K562 (cell line): ENCODE measurements around the gene AFAP1. TPM values are rescaled to one million over a fixed set of nuclear protein-coding genes. Genes with fewer than 3 reads are reported as not detected.

Experiments
- ATAC-seq: fragments of 200-7000 bp; cut with Tn5 transposase; 3 replicates; pipeline ENCODE4 v1.9.1; 2020; ENCODE audit warnings: moderate library complexity
- BruUV-seq: library from RNA; stranded (reverse); fragments of 400-500 nt; replicated peaks from 2 replicates; lab custom pipeline; 2021; lab: Mats Ljungman, UMichigan
- CTCF ChIA-PET: fragments of 300-600 bp; formaldehyde crosslinking; extraction: SDS; loops from one replicate; lab custom pipeline; 2021; ENCODE audit warnings: low intra/inter-chr PET ratio; lab: Yijun Ruan, JAX
- POLR2A ChIA-PET: fragments of 300-600, 350-650 bp; sonication (Branson Sonifier 250); formaldehyde crosslinking; extraction: SDS; loops from one replicate; lab custom pipeline; 2021; ENCODE audit warnings: antibody characterized with exemption, inconsistent platforms; lab: Yijun Ruan, JAX
- DNase-seq, 4 experiments: peaks; one replicate each; pipeline versions ENCODE4 v3.0.0 to v3.0.0-alpha.2; 2011 to 2018; ENCODE audit warnings: low spot score in 3 of 4, mixed read lengths in 3 of 4; ENCODE audit errors: extremely low read depth in 1 of 4
- FAIRE-seq: peaks from 2 replicates; lab custom pipeline; 2011; peaks lifted over from hg19 to GRCh38; lab: Jason Lieb, UNC
- H2AFZ ChIP-seq: 2 replicates; pipeline ENCODE4 v1.6.0; 2011; ENCODE audit warnings: low read depth, low read length, control low read depth, inconsistent platforms
- H3K27ac ChIP-seq: fragments of 200-600 bp; 3 replicates; pipeline ENCODE4 v1.8.0; 2011; ENCODE audit warnings: low read depth, mild to moderate bottlenecking, control low read depth, inconsistent platforms, low read length, moderate library complexity, mixed read lengths; ENCODE audit errors: extremely low read depth
- H3K27me3 ChIP-seq, 2 experiments: fragments of 300-600 bp in 1 of 2; 2 replicates in 1 of 2; 3 replicates in 1 of 2; pipeline versions ENCODE4 v1.6.0 to v1.8.0; 2011; ENCODE audit warnings: inconsistent platforms in 2 of 2, low read length in 2 of 2, mild to moderate bottlenecking in 1 of 2, mixed read lengths in 1 of 2, moderate library complexity in 1 of 2; ENCODE audit not compliant: control insufficient read depth in 2 of 2, insufficient read depth in 2 of 2
- H3K36me3 ChIP-seq: fragments of 300-600 bp; 3 replicates; pipeline ENCODE4 v1.8.0; 2011; ENCODE audit warnings: mild to moderate bottlenecking, low read length, inconsistent platforms; ENCODE audit not compliant: control insufficient read depth, insufficient read depth
- H3K4me1 ChIP-seq, 2 experiments: fragments of 200-600 bp in 1 of 2; replicated peaks in 1 of 2; 2 replicates in 1 of 2; 3 replicates in 1 of 2; pipeline versions ENCODE4 v1.5.1 to v1.8.0; 2011; ENCODE audit warnings: inconsistent platforms in 2 of 2, low read length in 2 of 2, mild to moderate bottlenecking in 1 of 2, mixed read lengths in 1 of 2, moderate library complexity in 1 of 2; ENCODE audit not compliant: control insufficient read depth in 2 of 2, insufficient read depth in 2 of 2
- H3K4me2 ChIP-seq: 2 replicates; pipeline ENCODE4 v1.6.1; 2011; ENCODE audit warnings: low read length, control low read depth, inconsistent platforms, mixed read lengths; ENCODE audit not compliant: insufficient read depth
- H3K4me3 ChIP-seq: fragments of 200-600 bp; sonication (generic), shearing (Covaris generic); 2 replicates; pipeline ENCODE4 v1.5.1; 2016; ENCODE audit warnings: control low read depth, inconsistent platforms
- H3K79me2 ChIP-seq: fragments of 200-600 bp; 3 replicates; pipeline ENCODE4 v1.8.0; 2011; ENCODE audit warnings: low read length, inconsistent platforms; ENCODE audit not compliant: control insufficient read depth, insufficient read depth
- H3K9ac ChIP-seq, 2 experiments: 2 replicates each; pipeline versions ENCODE4 v1.6.0 to v1.6.1; 2011; ENCODE audit warnings: low read depth in 2 of 2, low read length in 2 of 2, control low read depth in 1 of 2, inconsistent platforms in 1 of 2, mild to moderate bottlenecking in 1 of 2, mixed read lengths in 1 of 2; ENCODE audit not compliant: insufficient read depth in 1 of 2
- H3K9me1 ChIP-seq: one replicate; pipeline ENCODE4 v1.6.0; 2011; ENCODE audit warnings: inconsistent platforms, mild to moderate bottlenecking, low read length, moderate library complexity; ENCODE audit not compliant: control insufficient read depth, insufficient read depth
- H3K9me3 ChIP-seq: replicated peaks from 2 replicates; pipeline ENCODE4 v1.5.1; 2011; ENCODE audit warnings: low read depth, low read length, inconsistent platforms; ENCODE audit not compliant: control insufficient read depth, insufficient read depth
- H4K20me1 ChIP-seq: replicated peaks from 2 replicates; pipeline ENCODE4 v1.6.1; 2011; ENCODE audit warnings: low read length, inconsistent platforms, mixed read lengths; ENCODE audit not compliant: control insufficient read depth, insufficient read depth
- CCAR2 ChIP-seq: fragments of 200-400 bp; formaldehyde crosslinking; IDR thresholded peaks from 2 replicates; pipeline ENCODE4 v1.6.1; 2017; ENCODE audit warnings: mild to moderate bottlenecking, low read depth, low read length
- CHD4 ChIP-seq: fragments of 200-600 bp; sonication (generic); IDR thresholded peaks from 3 replicates; pipeline ENCODE4 v1.6.1; 2012; ENCODE audit warnings: low read depth, mild to moderate bottlenecking, mixed read lengths, low read length, inconsistent platforms; ENCODE audit not compliant: insufficient read depth, insufficient replicate concordance, poor library complexity, severe bottlenecking
- CREM ChIP-seq: IDR thresholded peaks from 2 replicates; pipeline ENCODE4 v1.6.1; 2014; ENCODE audit warnings: antibody characterized with exemption, low read depth
- MCM7 ChIP-seq, 2 experiments: fragments of 450-650 bp; IDR thresholded peaks; 2 replicates each; pipeline ENCODE4 v1.6.1; 2016 to 2018
- MTA1 ChIP-seq: fragments of 450-650 bp; IDR thresholded peaks from 2 replicates; pipeline ENCODE4 v1.6.1; 2017; ENCODE audit warnings: borderline replicate concordance
- MYNN ChIP-seq, 2 experiments: sonication (generic); formaldehyde crosslinking in 1 of 2; IDR thresholded peaks; 2 replicates each; pipeline versions ENCODE4 v1.5.0 to v1.6.1; 2016 to 2020; ENCODE audit warnings: antibody characterized with exemption in 1 of 2, missing genetic modification reagents in 1 of 2
- PHF20 ChIP-seq: fragments of 450-650 bp; IDR thresholded peaks from 2 replicates; pipeline ENCODE4 v1.6.1; 2018; ENCODE audit not compliant: partially characterized antibody
- SIRT6 ChIP-seq: IDR thresholded peaks from one replicate; pipeline ENCODE4 v1.6.1; 2012; ENCODE audit warnings: low read depth, mild to moderate bottlenecking, control low read depth, inconsistent platforms, low read length, moderate library complexity
- SMC3 ChIP-seq: conservative IDR thresholded peaks from 2 replicates; pipeline ENCODE4 v1.6.1; 2011; ENCODE audit warnings: low read depth, low read length, improper control_type of control experiment; ENCODE audit not compliant: insufficient read depth
- ZFPM2 ChIP-seq: fragments of 250-450 bp; sonication (Bioruptor Pico); IDR thresholded peaks from 2 replicates; pipeline ENCODE4 v1.5.1; 2022; ENCODE audit warnings: mild to moderate bottlenecking
- ZFX ChIP-seq: sonication (generic); formaldehyde crosslinking; IDR thresholded peaks from 2 replicates; pipeline ENCODE4 v1.8.0; 2022; ENCODE audit warnings: mild to moderate bottlenecking, missing genetic modification reagents, moderate library complexity
- ZNF79 ChIP-seq: fragments of 250-450 bp; sonication (Bioruptor Pico); IDR thresholded peaks from 2 replicates; pipeline ENCODE4 v1.4.0; 2020; ENCODE audit warnings: low read depth, mild to moderate bottlenecking, moderate library complexity
- WGBS: fragments of 100-300 bp; shearing (Covaris generic); methylation state at CpG from one replicate; pipeline ENCODE4 v1.1.6; 2016; ENCODE audit warnings: low coverage, mixed read lengths; ENCODE audit not compliant: insufficient coverage; ENCODE audit errors: missing lambda C conversion rate; 5-methylcytosine and 5-hydroxymethylcytosine counted together
- in situ Hi-C: fragments of 300-500 bp; cut with MboI; formaldehyde crosslinking; loops from 4 replicates; pipeline ENCODE4 v1.15.0; 2018; ENCODE audit warnings: inconsistent platforms, mixed read lengths
- intact Hi-C: fragments of 100-400 bp; cut with micrococcal nuclease; formaldehyde crosslinking; loops from 2 replicates; pipeline ENCODE4 v1.14.2; 2022
- polyA plus RNA-seq, 8 experiments: library from polyadenylated mRNA; depleted of rRNA in 4 of 8; stranded (reverse) in 5 of 8; unstranded in 3 of 8; fragments of >200 nt; fragmentation: Nextera tagmentation in 2 of 8; fragmentation: Illumina TruSeq in 1 of 8; extraction: Ambion mirVana in 2 of 8; extraction: Trizol in 1 of 8; gene quantifications; 2 replicates each; pipeline versions ENCODE4 v1.2.1 to v1.2.3, GENCODE V29; 2011 to 2014; ENCODE audit warnings: inconsistent platforms in 1 of 8, missing spikeins in 1 of 8
- total RNA-seq, 7 experiments: library from RNA; depleted of rRNA in 6 of 7; stranded (reverse); fragments of >200 nt in 6 of 7; fragmentation: Illumina TruSeq in 2 of 7; extraction: Trizol in 2 of 7; gene quantifications; 2 replicates each; pipeline versions ENCODE4 v1.2.1 to v1.2.3, GENCODE V29; 2011 to 2021; ENCODE audit warnings: low replicate concordance in 1 of 7
- TF ChIP-seq, protein P1 (sequence below): sonication (generic); formaldehyde crosslinking; IDR thresholded peaks from 2 replicates; pipeline ENCODE4 v1.8.0; 2023; ENCODE audit warnings: mild to moderate bottlenecking, missing genetic modification reagents
- TF ChIP-seq, protein P2 (sequence below): IDR thresholded peaks from 2 replicates; pipeline ENCODE4 v1.6.1; 2014; ENCODE audit warnings: antibody characterized with exemption
- TF ChIP-seq, protein P3 (sequence below): fragments of 450-650 bp; IDR thresholded peaks from one replicate; pipeline ENCODE4 v1.6.1; 2018; ENCODE audit warnings: mild to moderate bottlenecking, moderate library complexity; ENCODE audit not compliant: partially characterized antibody

The AFAP1 gene
- total and polyA plus RNA-seq, 9 of the 15 experiments (the other 6 are each of a cell fraction or from before 2014, with no cell fraction given), result 0.07 to 0.42 (median 0.12) TPM; not detected in 1

DNA sequence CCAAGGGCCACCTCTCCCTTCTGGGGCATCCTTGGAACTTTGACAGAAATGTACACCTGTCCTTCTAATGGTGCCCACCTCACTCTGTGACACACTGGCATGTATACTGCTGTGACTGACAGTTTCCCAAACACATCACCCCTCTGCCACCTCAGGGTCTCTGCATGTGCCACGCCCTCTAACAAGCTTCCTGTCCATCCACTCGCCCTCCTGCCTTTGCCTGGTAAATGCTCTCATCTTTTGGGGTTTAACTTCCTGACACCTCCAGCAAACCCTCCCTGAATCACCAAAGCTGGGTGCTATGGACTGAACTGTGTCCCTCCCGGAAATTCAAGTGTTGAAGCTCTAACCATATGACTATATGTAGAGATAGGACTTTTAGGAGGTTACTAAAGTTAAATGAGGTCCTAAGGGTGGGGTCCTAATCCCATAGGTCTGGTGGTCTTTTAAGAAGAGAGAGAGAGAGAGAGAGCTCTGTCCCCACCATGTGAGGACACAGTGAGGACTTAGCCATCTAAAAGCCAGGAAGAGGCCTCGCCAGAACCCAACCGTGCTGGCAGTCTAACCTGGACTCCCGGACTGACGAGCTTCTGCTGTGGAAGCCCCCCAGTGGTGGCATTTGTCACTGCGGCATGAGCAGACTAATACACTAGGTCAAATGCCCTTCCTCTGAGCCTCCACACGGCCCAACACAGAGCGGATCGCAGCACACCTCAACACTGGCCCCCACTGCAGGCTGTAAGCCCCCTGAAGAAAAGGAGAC lies 95.6 kb downstream of the AFAP1 start:
- H3K79me2 ChIP-seq, result no peaks in the 10 kb centered on the region
- POLR2A ChIA-PET, result interaction anchor here (0.6 kb wide), 2 partner anchors 49 to 399 kb away, joined by 3 to 4 read pairs; no protein-coding TSS in a partner anchor
- H3K9me3 ChIP-seq, result no peaks in the 10 kb centered on the region
- in situ Hi-C loops, result no loop called here
- H3K4me3 ChIP-seq, result no peak overlapping the region
- DNase-seq (peak; percentile 50 to 66 (median 62)), ATAC-seq (peak; percentile 95), FAIRE-seq (peak; percentile 69)
- CTCF ChIA-PET, result no interaction called here
- no peak overlapping the region for H3K27ac ChIP-seq
- no peak overlapping the region for H3K4me2 ChIP-seq
- H3K9me1 ChIP-seq, result no peaks in the 10 kb centered on the region
- H4K20me1 ChIP-seq, result no peaks in the 10 kb centered on the region
- no peaks in the 10 kb centered on the region for H3K4me1 ChIP-seq
- H2AFZ ChIP-seq, result no peak overlapping the region
- intact Hi-C loops, result loop anchor here (5.0 kb wide), 1 partner anchor 42 kb away; no protein-coding TSS in a partner anchor
- 8% methylated on average over 10 of the region's 11 CpGs for WGBS
- BruUV-seq, result no TSS peak
- peaks cover 3 to 34% of the 10 kb centered on the region in 2 experiments; a peak in 4 of 5 replicates for H3K27me3 ChIP-seq
- no peaks in the 10 kb centered on the region for H3K36me3 ChIP-seq
- no peak overlapping the region for H3K9ac ChIP-seq
- TF ChIP-seq SMC3 (0 out of 2 replicates have a peak, but pooled peaks have one; percentile 11), CHD4 (no peak), CCAR2 (no peak), MCM7 (IDR thresholded peaks at IDR 0.05) (no peak), ZFX (CRISPR knock-in tag) (no peak), ZFPM2 (no peak), MYNN (IDR thresholded peaks at IDR 0.05) (no peak), MYNN (CRISPR knock-in tag; IDR thresholded peaks at IDR 0.05) (no peak), SIRT6 (no peak), CREM (0 out of 2 replicates have a peak, but pooled peaks have one; percentile 19), PHF20 (no peak), MTA1 (no peak), ZNF79 (CRISPR knock-in tag) (no peak)
- TF ChIP-seq, protein P1, sequence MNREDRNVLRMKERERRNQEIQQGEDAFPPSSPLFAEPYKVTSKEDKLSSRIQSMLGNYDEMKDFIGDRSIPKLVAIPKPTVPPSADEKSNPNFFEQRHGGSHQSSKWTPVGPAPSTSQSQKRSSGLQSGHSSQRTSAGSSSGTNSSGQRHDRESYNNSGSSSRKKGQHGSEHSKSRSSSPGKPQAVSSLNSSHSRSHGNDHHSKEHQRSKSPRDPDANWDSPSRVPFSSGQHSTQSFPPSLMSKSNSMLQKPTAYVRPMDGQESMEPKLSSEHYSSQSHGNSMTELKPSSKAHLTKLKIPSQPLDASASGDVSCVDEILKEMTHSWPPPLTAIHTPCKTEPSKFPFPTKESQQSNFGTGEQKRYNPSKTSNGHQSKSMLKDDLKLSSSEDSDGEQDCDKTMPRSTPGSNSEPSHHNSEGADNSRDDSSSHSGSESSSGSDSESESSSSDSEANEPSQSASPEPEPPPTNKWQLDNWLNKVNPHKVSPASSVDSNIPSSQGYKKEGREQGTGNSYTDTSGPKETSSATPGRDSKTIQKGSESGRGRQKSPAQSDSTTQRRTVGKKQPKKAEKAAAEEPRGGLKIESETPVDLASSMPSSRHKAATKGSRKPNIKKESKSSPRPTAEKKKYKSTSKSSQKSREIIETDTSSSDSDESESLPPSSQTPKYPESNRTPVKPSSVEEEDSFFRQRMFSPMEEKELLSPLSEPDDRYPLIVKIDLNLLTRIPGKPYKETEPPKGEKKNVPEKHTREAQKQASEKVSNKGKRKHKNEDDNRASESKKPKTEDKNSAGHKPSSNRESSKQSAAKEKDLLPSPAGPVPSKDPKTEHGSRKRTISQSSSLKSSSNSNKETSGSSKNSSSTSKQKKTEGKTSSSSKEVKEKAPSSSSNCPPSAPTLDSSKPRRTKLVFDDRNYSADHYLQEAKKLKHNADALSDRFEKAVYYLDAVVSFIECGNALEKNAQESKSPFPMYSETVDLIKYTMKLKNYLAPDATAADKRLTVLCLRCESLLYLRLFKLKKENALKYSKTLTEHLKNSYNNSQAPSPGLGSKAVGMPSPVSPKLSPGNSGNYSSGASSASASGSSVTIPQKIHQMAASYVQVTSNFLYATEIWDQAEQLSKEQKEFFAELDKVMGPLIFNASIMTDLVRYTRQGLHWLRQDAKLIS (CRISPR knock-in tag), result no peak
- TF ChIP-seq, protein P2, sequence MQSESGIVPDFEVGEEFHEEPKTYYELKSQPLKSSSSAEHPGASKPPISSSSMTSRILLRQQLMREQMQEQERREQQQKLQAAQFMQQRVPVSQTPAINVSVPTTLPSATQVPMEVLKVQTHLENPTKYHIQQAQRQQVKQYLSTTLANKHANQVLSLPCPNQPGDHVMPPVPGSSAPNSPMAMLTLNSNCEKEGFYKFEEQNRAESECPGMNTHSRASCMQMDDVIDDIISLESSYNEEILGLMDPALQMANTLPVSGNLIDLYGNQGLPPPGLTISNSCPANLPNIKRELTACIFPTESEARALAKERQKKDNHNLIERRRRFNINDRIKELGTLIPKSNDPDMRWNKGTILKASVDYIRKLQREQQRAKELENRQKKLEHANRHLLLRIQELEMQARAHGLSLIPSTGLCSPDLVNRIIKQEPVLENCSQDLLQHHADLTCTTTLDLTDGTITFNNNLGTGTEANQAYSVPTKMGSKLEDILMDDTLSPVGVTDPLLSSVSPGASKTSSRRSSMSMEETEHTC, result no peak
- TF ChIP-seq, protein P3, sequence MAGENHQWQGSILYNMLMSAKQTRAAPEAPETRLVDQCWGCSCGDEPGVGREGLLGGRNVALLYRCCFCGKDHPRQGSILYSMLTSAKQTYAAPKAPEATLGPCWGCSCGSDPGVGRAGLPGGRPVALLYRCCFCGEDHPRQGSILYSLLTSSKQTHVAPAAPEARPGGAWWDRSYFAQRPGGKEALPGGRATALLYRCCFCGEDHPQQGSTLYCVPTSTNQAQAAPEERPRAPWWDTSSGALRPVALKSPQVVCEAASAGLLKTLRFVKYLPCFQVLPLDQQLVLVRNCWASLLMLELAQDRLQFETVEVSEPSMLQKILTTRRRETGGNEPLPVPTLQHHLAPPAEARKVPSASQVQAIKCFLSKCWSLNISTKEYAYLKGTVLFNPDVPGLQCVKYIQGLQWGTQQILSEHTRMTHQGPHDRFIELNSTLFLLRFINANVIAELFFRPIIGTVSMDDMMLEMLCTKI, result no peak
